Immature natural killer cell (primary cell): ENCODE results near the gene IL17RD. TPM values are rescaled to one million over a fixed set of nuclear protein-coding genes. Genes with fewer than 3 reads are reported as not detected.
"Not testable (repeated sequence)": the region's sequence is repeated elsewhere in the genome, so short reads cannot be mapped to it uniquely, and the experiment has no call there.

Experiments
- DNase-seq, 3 donors: peaks; one replicate each; pipeline ENCODE4 v3.0.0; 2022; ENCODE audit warnings: mixed read lengths in 1 of 3
- H3K27ac Mint-ChIP-seq, 6 donors: one replicate each; pipeline ENCODE4 v1.8.0; 2020; ENCODE audit warnings: mixed read lengths in 6 of 6, mild to moderate bottlenecking in 5 of 6, inconsistent platforms in 4 of 6, moderate library complexity in 3 of 6
- H3K27me3 Mint-ChIP-seq, 3 donors: one replicate each; pipeline ENCODE4 v1.8.0; 2020 to 2021; ENCODE audit warnings: low read depth in 3 of 3, mild to moderate bottlenecking in 3 of 3, mixed read lengths in 3 of 3, moderate library complexity in 3 of 3, inconsistent platforms in 1 of 3
- H3K36me3 Mint-ChIP-seq, 3 donors: one replicate each; pipeline ENCODE4 v1.8.0; 2020; ENCODE audit warnings: mixed read lengths in 3 of 3, inconsistent platforms in 2 of 3, mild to moderate bottlenecking in 2 of 3
- H3K4me1 Mint-ChIP-seq, 2 donors: one replicate each; pipeline ENCODE4 v1.8.0; 2020; ENCODE audit warnings: inconsistent platforms in 2 of 2, mild to moderate bottlenecking in 2 of 2, mixed read lengths in 2 of 2, moderate library complexity in 1 of 2
- H3K4me3 Mint-ChIP-seq, 5 donors: one replicate each; pipeline ENCODE4 v1.8.0; 2020; ENCODE audit warnings: mild to moderate bottlenecking in 5 of 5, mixed read lengths in 5 of 5, inconsistent platforms in 3 of 5, moderate library complexity in 3 of 5
- H3K9me3 Mint-ChIP-seq, 6 donors: one replicate each; pipeline ENCODE4 v1.8.0; 2020; ENCODE audit warnings: mild to moderate bottlenecking in 6 of 6, mixed read lengths in 6 of 6, inconsistent platforms in 4 of 6, moderate library complexity in 3 of 6
- polyA plus RNA-seq, 3 donors: library from polyadenylated mRNA; unstranded; fragments of 300-500 nt; fragmentation: Illumina TruSeq; gene quantifications; one replicate each; pipeline ENCODE4 v1.2.3, GENCODE V29; 2021

The IL17RD gene
- polyA plus RNA-seq, 3 donors from 2014 or later = not detected

DNA sequence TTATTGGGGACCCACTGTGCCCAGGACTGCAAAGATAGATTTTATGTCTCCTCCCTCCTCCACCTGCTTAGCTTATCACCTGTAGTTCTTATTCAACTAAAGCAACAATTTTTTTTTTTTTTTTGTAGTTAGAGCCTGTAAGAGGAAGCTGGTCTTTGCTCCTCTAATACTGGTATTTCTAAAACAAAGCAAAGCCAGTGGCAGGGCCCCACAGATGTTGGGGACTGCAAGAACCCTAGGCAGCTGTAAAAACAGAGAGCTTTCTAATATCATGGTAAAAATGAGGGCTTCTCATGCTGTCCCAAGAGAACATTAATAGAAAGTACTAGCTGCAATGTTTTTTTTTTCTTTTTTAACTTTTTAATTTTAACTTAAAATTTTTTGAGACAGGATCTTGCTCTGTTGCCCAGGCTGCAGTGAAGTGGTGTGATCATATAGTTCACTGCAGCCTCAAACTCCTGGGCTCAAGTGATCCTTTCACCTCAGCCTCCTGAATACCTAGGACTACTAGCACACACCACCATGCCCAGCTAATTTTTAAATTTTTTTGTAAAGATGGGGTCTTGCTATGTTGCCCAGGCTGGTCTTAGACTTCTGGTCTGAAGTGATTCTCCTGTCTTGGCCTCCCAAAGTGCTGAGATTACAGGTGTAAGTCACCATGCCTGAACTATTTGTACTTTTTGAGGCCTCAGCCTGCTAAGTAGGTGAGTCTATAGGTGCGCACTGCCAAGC is 77.6 kb downstream of the IL17RD start:
- peaks cover 0 to 3% (median 1%) of the 10 kb centered on the region in 3 donors for H3K27me3 Mint-ChIP-seq
- H3K4me1 Mint-ChIP-seq = no peaks in the 10 kb centered on the region
- no peaks in the 10 kb centered on the region for H3K36me3 Mint-ChIP-seq
- no peak overlapping the region for H3K27ac Mint-ChIP-seq
- DNase-seq = no peak
- H3K4me3 Mint-ChIP-seq = no peak overlapping the region
- no peaks in the 10 kb centered on the region for H3K9me3 Mint-ChIP-seq

- no peak for DNase-seq
- H3K4me1 Mint-ChIP-seq = no peaks in the 10 kb centered on the region
- H3K4me3 Mint-ChIP-seq = no peak overlapping the region
- no peaks in the 10 kb centered on the region for H3K36me3 Mint-ChIP-seq
- H3K9me3 Mint-ChIP-seq = no peaks in the 10 kb centered on the region
- peaks cover 3 to 5% (median 3%) of the 10 kb centered on the region in 3 donors for H3K27me3 Mint-ChIP-seq
- H3K27ac Mint-ChIP-seq = no peak overlapping the region
Measured at GRCh38 chr3:57086201-57086600, 79.0 kb downstream of the IL17RD start.

DNA sequence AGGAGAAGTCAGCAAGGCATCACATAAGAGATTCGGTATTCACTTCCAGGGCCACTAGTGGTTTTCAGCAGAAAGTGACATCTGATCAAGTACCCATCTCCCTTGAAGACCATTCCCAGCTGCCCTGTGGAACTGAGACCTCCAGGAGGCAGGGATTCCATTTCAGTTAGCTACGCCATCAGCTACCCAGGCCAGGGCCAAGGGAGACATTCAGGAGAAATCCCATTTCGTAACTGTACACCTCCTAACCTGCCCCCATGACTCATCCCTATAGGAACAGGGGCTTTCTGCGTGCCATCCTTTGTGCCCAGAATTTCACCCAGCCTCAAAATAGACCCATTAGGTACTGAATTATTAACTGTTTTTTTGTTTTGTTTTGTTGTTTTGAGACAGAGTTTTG is 79.9 kb downstream of the IL17RD start:
- Mint-ChIP-seq H3K4me1 (peaks cover 0 to under 1% of the 10 kb centered on the region in 2 donors), H3K27ac (no peak overlapping the region), H3K36me3 (no peaks in the 10 kb centered on the region), H3K9me3 (no peaks in the 10 kb centered on the region), H3K27me3 (peaks cover 3 to 9% (median 3%) of the 10 kb centered on the region in 3 donors), H3K4me3 (no peak overlapping the region)
- no peak for DNase-seq

GRCh38 chr3:57083266-57083995 is 81.7 kb downstream of the IL17RD start:
- H3K27ac Mint-ChIP-seq, DNase-seq, H3K4me1 Mint-ChIP-seq, H3K4me3 Mint-ChIP-seq, H3K9me3 Mint-ChIP-seq, H3K36me3 Mint-ChIP-seq: not testable (repeated sequence)
- peaks cover 5 to 15% (median 10%) of the 10 kb centered on the region in 3 donors for H3K27me3 Mint-ChIP-seq

DNA sequence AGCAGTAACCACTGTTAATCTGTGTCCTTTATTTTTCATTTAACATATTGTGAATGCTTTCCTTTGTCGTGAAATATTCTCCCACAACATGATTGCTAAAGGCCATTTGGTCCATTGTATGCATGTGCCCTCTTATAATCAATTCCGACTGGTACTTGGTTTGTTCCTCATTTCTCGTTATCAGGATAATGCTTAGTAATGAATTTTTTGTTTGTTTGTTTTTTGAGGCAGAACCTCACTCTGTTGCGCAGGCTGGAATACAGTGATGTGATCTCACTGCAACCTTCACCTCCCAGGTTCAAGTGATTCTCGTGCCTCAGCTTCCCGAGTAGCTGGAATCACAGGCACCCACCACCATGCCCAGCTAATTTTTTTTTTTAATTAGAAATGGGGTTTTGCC is 82.7 kb downstream of the IL17RD start:
- DNase-seq = no peak
- H3K4me3 Mint-ChIP-seq = no peak overlapping the region
- no peaks in the 10 kb centered on the region for H3K9me3 Mint-ChIP-seq
- H3K4me1 Mint-ChIP-seq = peaks cover 6 to 15% of the 10 kb centered on the region in 2 donors
- peaks cover 10 to 22% (median 10%) of the 10 kb centered on the region in 3 donors for H3K27me3 Mint-ChIP-seq
- H3K36me3 Mint-ChIP-seq = no peaks in the 10 kb centered on the region
- no peak overlapping the region for H3K27ac Mint-ChIP-seq

DNA sequence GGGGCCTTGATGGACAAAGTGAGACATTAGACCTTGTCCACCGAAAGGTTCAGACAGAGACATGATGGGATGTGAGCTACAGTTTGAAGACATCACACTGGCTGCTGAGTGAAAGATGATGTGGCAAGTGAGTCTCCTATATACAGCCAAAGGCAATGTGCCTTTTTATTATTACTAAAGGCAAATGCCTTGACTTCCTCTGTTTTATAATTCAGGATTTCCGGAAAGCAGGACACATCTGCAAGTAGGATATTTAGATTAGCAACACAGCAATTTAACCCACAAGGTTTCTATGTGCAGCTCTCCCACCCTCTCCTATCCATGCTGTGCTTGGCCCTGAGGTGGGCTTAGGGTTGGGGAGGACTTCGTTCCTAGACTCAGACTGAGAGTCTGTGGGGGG is 84.0 kb downstream of the IL17RD start:
- Mint-ChIP-seq H3K27ac (no peak overlapping the region), H3K9me3 (no peaks in the 10 kb centered on the region), H3K4me1 (peaks cover 6 to 15% of the 10 kb centered on the region in 2 donors), H3K27me3 (peaks cover 10 to 24% (median 17%) of the 10 kb centered on the region in 3 donors), H3K4me3 (no peak overlapping the region), H3K36me3 (no peaks in the 10 kb centered on the region)
- no peak for DNase-seq

DNA sequence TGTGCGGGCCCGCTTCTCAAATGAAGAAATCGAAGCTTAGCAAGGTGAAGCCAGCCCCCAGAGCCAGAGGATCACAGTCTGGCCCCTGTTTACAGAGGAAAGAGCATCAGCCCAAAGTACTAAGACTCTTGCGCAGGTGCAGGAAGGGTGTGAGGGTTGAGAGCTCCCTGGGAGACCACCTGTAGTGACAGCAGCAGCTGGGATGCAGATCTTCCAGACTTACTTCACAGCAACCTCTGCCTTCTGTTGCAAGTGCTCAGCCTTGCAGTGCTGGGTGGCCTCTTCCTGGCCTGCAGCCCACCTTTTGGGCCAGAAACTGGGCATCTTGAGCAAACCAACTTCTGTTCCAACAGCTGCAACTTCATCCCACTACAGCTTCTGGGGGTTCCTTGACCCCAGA is 85.0 kb downstream of the IL17RD start:
- DNase-seq = no peak
- Mint-ChIP-seq H3K27me3 (peaks cover 10 to 24% (median 18%) of the 10 kb centered on the region in 3 donors), H3K9me3 (no peaks in the 10 kb centered on the region), H3K4me1 (peaks cover 6 to 15% of the 10 kb centered on the region in 2 donors), H3K4me3 (peak overlapping the region; percentile 59 to 75 (median 72)), H3K36me3 (no peaks in the 10 kb centered on the region), H3K27ac (no peak overlapping the region)

GRCh38 chr3:57079474-57079831 is 85.7 kb downstream of the IL17RD start:
- no peak for DNase-seq
- Mint-ChIP-seq H3K4me3 (peak overlapping the region; percentile 59 to 75 (median 72)), H3K27me3 (peaks cover 10 to 24% (median 20%) of the 10 kb centered on the region in 3 donors), H3K27ac (no peak overlapping the region), H3K4me1 (peaks cover 6 to 15% of the 10 kb centered on the region in 2 donors), H3K9me3 (no peaks in the 10 kb centered on the region), H3K36me3 (no peaks in the 10 kb centered on the region)

- Mint-ChIP-seq H3K9me3 (no peaks in the 10 kb centered on the region), H3K4me3 (peak overlapping the region; percentile 62 to 75 (median 72))
Measured at GRCh38 chr3:57078635-57079473, 86.3 kb downstream of the IL17RD start.

DNA sequence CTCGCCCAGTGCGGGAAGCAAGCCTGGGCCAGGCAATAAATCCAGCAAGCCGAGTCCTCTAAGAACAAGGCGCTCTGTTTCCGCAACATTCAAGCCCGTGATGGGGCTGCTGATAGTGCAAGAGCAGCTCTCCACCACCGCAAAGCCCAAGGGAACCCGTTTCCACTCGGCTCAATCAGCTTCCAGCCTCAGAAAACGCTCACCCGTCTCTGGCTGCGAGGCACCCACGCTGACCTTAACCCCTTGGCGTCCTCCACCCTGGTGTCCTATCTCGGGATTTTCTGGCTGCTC is 86.9 kb downstream of the IL17RD start:
- H3K9me3 Mint-ChIP-seq = no peaks in the 10 kb centered on the region
- H3K4me1 Mint-ChIP-seq = peaks cover 6 to 15% of the 10 kb centered on the region in 2 donors
- peaks cover 10 to 24% (median 20%) of the 10 kb centered on the region in 3 donors for H3K27me3 Mint-ChIP-seq
- peak in 2 of 3 donors; percentile 6 to 13 for DNase-seq
- H3K36me3 Mint-ChIP-seq = no peaks in the 10 kb centered on the region
- peak overlapping the region; percentile 62 to 75 (median 72) for H3K4me3 Mint-ChIP-seq
- no peak overlapping the region for H3K27ac Mint-ChIP-seq

More at GRCh38 chr3:57078635-57079473, 86.3 kb downstream of the IL17RD start:
- peak in 2 of 3 donors; percentile 0 to 13 for DNase-seq
- Mint-ChIP-seq H3K36me3 (no peaks in the 10 kb centered on the region), H3K4me1 (peaks cover 6 to 15% of the 10 kb centered on the region in 2 donors), H3K27me3 (peaks cover 10 to 24% (median 20%) of the 10 kb centered on the region in 3 donors), H3K27ac (no peak overlapping the region)

- H3K27me3 Mint-ChIP-seq = peaks cover 10 to 24% (median 20%) of the 10 kb centered on the region in 3 donors
- H3K9me3 Mint-ChIP-seq = no peaks in the 10 kb centered on the region
- H3K4me3 Mint-ChIP-seq = peak overlapping the region; percentile 62 to 75 (median 72)
- H3K27ac Mint-ChIP-seq = no peak overlapping the region
- no peaks in the 10 kb centered on the region for H3K36me3 Mint-ChIP-seq
- H3K4me1 Mint-ChIP-seq = peaks cover 6 to 15% of the 10 kb centered on the region in 2 donors
- DNase-seq = no peak
Measured at GRCh38 chr3:57077630-57078343, 87.4 kb downstream of the IL17RD start.

DNA sequence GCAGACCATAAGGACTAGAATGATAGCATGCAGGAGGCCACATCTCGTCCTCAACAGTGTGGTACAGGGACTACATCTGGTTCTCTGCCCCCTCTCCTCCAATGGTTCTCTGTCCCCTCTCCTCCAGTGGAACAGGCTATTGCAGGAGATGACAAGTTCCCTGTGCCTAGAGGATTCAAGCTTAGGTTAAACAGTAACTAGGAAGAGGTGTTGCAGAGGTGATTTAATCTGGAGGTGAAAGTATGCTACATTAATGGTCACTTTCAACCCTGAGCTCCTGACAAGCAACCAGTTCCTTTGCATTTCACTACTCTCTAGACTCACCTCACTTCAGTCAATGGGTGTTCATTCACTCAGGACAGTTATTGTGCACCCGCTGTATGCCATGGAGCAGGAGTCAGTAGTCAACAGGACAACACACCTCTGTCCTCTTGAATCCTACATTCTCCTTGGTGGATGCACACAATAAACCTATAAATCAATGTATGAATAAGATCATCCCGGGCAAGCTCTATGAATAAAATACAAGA is 88.7 kb downstream of the IL17RD start:
- no peak for DNase-seq
- H3K27me3 Mint-ChIP-seq = peaks cover 9 to 24% (median 17%) of the 10 kb centered on the region in 3 donors
- no peak overlapping the region for H3K27ac Mint-ChIP-seq
- no peaks in the 10 kb centered on the region for H3K9me3 Mint-ChIP-seq
- H3K4me1 Mint-ChIP-seq = peaks cover 6 to 15% of the 10 kb centered on the region in 2 donors
- no peak overlapping the region for H3K4me3 Mint-ChIP-seq
- H3K36me3 Mint-ChIP-seq = no peaks in the 10 kb centered on the region

DNA sequence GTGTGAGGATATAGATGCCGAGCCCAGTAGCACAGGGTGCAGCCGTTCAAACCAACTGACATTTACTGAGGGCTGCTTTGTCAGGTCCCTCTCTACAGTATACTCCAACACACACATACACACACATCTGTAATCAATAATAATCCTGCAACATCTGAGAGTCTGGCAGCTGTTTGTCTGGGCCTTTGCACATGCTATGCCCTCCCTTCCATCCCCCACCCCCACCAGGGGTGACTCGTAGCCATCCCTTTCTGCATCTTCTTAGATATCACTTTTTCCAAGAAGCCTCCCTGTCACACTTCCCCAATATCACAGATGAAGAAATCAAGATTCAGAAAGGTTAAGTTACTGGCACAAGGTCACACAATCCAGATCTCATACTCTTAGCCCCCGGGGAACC is 91.0 kb downstream of the IL17RD start:
- Mint-ChIP-seq H3K27ac (no peak overlapping the region), H3K4me3 (no peak overlapping the region), H3K27me3 (peaks cover 3 to 15% (median 15%) of the 10 kb centered on the region in 3 donors), H3K4me1 (peaks cover 7 to 13% of the 10 kb centered on the region in 2 donors), H3K36me3 (no peaks in the 10 kb centered on the region), H3K9me3 (no peaks in the 10 kb centered on the region)
- no peak for DNase-seq
